HG02870 (cell line): ENCODE data around the gene RUNX3.

Experiments used
- ATAC-seq: cut with Tn5 transposase; IDR thresholded peaks from one replicate; pipeline ENCODE4 v1.9.1; 2021; ENCODE audit warnings: mild to moderate bottlenecking, moderate library complexity; ENCODE audit not compliant: unreplicated experiment

Gene RUNX3

DNA sequence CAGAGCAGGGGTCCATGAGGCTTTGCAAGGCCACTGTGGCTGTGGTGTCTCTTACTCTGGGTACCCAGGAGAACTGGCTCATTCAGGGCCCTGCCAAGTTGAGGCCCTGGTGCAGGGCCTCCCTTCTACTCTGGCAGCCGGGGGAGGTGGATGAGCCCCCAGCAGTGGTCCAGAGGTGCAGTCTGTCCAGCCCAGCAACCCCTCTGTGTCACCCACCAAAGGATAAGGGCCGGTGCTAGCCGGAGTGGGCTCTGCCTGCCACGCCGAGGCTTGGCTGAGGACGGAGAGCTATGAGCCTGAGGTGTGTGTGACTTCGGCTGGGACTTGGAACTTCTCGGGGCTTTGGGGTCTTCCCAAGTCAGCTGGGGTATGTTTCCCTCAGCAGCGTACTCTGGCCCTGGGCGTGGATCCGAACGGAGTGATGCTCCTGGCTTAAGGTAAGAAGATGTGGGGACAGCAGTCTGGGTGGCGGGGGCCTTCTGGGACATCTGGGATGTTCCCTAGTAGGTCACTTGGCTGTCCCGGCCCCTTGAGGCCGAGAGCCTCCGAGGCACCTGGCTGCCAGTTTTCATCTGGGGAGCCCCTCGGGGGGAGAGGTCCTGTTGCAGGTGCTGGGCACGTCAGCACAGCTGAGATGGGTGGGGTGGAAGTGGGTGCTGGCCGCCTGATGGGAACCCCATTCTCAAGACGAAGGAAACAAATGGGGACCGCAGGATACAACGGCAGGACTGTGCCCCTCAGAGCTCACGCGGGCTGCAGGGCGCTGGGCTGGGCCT lies 25.9 kb downstream of the RUNX3 start:
- no peak for ATAC-seq

DNA sequence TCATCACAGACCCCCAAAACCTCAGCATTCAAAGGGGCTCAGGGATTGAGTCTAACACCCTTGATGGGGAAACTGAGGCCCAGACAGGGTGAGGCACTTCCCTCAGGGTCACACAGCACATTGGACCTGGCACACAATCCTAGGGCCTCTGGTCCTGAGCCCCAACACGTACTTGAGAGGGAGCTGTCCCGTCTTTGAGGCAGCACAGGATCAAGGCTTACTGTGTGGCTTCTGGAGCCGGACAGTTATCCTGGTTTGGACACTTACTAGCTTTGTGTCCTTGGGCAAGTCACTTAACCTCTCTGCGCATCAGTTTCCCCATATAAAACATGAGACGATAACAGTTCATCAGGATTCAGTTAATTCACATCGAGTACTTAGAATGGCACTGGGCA lies 26.5 kb downstream of the RUNX3 start:
- ATAC-seq = no peak

DNA sequence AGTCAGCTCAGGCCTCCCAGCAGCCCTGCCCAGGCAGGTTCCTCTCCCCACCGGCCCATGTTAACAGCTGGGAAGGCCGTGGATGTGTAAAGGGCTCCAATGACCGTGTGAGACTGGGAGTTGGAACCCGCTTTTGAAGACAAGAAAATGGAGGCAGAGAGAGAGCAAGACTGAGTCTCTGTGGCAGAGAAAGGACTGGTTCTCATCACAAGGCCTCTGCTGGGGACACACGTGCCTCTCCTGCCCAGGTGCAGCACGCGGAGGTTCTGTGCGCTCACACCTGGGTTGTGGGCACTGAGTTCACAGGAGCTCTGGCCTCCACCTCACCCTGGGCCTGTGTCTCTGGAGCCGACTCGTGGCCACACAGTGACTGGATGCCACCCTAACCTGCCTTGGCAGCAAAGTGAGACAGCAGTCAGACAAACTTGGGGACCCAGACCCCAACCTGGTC lies 27.0 kb downstream of the RUNX3 start:
- no peak for ATAC-seq

DNA sequence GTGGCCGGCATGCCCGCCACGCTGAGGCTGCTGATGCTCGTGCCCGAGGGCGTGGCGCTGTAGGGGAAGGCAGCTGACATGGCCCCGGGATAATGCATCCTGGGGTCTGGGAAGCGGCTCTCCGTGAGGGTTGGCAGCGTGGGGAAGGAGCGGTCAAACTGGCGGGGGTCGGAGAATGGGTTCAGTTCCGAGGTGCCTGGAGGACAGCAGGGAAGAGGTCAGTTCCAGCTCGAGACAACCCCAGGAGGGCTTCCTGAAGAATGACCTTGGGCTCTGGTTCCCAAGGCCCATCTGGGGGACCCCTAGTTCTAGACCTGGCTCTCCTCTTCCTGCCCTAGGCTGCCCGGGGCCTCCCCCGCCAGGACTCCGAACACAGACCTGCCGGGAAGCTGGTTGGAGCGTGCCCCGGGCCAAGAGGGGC lies 27.6 kb downstream of the RUNX3 start:
- no peak for ATAC-seq

DNA sequence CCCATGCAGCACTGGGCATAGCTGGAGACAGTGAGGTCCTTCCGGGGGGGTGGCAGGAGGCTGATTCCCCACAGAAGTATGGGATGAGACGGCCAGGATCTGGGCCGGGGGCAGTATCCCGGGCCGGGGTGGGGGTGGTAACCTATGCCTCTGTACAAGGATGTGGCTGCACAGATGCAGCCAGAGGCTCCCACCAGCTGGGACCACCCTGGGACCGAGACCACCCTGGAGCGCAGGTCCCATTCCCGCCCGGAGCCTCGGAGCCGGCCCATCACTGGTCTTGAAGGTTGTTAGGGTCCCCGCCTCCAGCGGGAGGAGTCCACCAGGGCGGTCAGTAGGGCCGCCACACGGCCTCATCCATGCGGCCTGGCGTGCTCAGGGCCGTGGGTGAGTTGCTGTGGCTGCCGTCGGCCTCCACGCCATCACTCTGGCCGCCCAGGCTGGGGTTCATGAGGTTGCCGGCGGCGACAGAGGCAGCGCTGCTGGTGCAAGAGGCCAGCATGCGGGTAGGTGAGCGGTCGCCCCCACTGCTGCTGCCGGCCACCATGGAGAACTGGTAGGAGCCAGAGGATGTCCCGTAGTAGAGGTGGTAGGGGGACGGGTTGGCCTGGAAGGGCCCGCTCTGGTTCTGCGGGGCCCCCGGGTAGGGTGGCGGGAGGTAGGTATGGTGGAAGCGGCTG lies 28.1 kb downstream of the RUNX3 start:
- ATAC-seq = no peak

DNA sequence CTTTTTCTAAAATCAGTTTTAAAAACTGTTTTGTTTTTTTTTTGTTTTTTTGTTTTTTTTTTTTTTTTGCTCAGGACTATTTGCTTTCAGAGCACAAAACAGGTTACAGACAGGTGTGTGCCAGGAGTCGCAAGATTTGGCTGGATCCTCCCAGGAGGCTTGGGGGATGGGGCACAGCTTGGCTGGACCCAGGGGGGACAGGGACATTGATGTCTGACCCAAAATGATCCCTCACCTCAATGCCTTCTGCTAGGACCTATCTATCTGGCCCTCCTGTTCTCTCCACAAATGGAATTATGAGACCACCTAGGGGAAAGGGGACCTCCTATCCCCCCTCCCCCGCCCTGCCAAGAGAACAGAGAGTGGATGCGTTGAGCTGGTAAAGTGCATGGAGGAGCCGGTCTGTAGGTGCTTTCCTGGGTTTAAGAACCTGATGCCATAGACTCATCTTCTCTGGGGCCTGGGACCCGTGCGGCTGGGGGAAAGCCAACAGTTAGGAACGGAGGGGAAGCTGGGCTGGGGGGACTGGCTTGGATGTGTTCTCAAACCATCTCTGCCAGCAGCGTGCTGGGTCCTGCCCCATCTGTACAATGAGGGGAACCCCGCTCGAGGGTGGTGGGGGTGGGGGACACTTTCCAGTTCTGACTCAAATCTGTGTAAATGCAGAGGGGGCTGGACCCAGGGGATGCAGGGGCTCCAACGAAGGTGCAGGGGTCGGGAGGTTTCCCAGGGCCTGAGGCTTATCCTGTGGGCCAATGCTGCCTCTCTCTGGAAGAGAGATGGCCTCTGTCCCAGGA lies 28.9 kb downstream of the RUNX3 start:
- no peak for ATAC-seq

DNA sequence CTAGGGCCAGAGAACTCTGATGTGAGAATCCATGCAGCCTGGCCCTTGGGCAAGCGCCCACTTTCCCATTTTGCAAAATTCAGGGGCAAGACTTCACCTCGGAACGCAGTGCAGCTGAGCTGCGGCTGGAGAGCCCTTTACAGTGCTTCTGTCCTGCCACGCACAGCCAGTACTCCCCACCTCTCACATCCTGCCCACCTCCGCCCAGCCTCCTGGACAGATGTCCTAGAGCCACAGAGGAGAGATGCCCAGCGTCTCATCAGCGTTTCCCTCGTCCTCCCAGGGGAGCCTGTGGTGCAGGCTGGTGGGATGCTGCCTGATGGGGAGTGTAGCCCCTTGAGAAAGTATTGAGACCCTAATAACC lies 29.6 kb downstream of the RUNX3 start:
- no peak for ATAC-seq

DNA sequence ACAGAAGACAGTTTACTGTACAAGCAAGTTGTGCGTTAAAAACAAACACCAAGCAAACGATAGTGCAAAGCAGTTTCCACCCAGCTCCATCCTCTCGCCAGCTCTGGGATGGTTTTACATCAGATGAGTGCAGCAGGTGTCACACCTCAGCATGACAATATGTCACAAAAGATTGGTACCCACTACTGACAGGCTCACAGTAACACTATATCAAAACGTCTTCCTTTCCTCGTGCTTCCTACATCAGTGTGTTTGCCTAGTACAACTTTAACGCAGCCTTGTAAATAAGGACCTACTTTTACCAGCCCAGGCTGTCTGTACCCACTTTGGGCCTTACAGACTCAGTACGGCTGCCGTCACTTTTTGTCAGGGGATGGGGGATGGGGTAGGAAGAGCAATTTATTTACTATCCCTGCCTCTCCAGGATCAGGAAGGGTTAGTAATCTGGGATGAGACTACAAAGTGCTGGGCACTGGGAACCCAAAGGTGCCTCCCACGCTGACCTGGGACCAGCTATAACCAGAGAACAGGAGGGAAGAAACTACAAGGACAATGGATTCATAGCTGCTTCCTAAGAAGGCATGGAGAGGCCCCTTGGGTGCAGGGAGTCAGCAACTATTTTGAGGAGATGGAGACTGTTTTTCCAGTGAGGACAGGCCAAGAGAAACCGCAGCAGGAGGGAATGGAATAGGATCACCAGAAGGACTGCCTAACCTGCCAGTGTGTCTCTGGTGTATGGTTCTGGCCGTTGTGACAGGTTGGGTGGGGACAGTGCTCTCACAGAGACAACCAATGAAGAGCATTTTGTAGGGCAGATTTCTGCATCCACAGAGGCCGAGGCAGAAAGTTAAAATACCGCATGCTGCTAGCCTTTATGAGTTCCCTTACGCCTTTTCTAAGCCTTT lies 30.2 kb downstream of the RUNX3 start:
- no peak for ATAC-seq

DNA sequence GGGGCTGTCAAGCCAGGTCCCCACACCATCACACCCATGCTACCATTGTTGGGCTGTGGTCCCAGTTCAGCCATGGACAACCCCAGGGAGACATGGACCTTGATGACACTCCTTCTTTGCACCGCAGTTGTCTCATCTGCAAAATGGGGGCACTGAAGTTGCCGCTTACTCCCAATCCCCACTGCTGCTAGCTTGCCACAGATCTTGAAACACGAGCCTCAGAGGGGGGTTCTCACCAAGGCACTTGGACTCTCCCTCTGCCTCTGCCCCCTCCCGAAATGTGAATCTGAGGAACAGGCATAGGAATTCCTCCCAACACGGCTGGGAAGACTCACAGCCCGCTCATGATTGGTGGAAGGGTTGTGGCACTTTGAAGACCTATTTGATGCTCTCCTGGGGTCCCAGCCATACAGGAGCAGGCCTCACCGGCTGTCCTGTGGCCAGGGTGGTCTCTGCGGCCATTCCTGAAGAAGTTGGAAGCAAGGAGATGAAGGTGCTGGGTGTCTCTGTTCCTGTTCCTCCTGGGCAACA lies 31.1 kb downstream of the RUNX3 start:
- no peak for ATAC-seq

DNA sequence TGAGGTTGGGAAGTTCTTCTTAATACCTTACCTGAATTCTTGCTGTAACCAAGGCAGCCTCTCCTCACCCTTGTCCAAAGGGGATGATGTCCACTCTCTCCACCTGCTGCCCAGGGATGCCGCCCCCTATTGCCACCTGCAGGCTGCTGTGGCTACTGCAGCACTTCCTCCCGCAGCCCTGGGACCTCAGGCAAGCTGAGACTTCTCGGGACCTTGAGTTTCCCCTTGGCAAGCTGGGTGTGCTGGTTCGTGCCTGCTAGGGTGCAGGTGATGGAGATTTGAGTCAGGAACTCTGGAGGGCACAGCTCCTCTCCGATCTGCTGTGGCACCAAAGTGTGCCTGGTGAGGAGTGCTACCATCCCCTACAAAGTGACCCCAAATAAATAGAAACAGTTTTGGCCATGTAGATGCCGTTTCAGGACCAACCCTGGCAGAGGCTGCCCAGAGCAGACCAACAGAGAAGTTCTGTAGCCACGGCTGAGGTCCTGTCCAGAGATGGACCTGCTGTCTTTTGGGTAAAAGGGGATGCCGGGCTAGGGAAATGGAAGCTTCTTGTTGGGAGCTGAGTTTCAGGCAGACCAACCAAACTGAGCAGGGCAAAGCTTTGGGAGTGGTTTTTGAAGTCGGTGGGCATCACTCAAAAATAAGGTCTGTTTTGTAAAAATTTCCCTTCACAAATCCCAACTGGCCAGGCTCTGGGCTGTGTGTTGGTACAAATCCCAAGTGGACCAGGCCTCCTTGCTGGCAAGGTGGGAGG lies 31.7 kb downstream of the RUNX3 start:
- no peak for ATAC-seq

DNA sequence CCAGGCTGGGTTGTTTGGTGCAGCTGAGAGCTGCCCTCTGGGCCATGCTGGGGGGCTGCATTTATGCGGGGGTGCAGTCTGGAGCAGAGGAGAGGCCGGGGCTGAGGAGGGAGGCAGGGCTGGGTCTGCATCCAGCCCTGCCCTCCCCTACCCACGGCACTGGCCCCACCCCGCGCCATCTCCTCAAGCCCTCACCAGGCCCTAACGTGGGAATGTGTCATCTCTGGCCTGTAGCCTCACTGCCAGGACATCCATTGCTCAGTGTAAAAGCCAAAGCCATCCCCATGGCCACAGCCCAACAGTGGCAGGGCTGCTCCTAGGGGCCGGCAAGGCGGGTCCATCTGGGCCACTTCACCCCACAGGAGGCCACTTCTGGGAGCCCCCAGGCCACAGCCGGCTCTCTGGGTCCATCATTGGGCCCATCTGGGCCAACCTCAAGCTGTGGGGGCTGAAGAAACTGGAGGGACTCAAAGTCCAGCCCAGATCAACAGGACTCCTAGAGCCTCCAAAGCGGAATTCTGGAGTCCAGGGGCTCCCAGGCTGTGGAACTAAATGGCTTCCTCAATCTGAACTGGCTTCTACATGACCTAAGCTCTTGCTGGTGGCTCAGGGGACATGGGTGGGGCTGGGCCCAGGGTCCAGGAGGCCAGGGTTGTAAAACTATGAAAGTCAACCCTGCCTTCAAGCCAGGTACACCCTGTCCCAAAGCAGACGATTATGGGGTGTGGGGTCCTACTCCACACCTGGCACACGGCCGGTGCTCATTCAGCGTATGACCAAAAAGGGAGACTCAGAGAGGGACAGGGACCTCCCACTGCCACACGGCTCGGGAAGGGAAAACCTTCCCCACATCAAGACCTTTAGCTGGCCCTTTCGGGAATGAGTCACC lies 32.6 kb downstream of the RUNX3 start:
- ATAC-seq = no peak

DNA sequence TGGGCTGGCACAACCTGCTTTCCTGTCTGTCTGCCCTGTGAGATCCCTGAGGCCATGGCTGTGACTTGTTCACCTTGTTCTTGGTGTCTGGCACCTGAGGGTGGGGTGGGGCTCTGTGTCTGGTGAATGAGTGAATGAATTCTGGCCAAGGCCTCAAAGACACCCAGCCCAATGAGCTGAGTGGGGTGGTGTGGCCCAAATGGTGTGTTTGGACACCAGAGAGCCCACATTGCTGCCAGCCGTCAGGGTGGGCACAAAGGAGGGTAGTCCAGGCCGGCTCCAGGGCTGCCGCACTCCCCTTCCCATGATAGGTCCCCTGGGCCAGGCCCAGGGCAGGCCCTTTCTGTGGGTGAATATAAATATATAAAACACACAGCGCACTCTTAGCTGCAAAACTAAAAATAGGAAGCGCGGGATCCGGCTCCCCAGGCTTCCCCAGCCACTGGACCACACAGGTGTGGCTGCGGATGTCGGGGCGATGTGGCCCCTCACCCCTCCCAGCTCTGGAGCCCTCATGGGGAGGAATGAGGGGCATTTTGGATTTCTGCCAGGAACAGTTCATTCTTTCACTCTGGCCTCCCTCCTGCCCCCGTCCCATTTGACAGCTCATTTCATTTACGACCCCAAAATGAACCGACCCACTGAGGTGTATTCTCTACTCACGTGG lies 33.3 kb downstream of the RUNX3 start:
- ATAC-seq = no peak

DNA sequence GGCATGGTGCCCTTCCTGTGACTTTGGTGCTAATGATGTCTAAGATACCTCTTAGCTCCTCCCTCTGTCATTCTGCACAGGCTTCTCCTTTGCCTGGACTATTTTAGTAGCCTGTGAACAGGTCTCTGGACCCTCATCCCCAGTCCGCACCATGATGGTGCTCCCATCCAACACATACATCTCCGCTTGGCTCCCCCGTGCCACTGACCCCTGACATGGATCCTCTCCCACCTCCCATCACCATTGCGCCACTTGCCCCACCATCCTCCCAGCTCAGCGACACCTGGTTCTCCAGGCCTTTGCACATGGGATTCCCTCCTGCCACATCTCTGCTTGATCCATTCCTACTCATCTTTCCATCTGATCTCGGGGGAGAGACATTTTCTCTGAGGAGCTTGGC lies 33.9 kb downstream of the RUNX3 start:
- no peak for ATAC-seq

DNA sequence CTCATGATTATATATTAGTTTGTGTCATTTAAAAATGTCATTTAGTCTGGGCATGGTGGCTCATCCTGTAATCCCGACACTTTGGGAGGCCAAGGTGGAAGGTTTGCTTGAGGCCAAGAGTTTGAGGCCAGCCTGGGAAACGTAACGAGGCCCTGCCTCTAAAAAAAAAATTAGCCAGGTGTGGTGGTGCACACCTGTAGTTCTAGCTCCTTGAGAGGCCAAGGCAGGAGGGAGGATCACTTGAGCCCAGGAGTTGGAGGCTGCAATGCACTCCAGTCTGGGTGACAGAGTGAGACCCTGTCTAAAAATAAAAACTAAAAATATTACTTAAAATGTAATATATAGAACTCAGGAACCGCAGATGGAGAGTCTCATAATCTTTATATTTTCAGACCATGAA lies 34.6 kb downstream of the RUNX3 start:
- no peak for ATAC-seq

DNA sequence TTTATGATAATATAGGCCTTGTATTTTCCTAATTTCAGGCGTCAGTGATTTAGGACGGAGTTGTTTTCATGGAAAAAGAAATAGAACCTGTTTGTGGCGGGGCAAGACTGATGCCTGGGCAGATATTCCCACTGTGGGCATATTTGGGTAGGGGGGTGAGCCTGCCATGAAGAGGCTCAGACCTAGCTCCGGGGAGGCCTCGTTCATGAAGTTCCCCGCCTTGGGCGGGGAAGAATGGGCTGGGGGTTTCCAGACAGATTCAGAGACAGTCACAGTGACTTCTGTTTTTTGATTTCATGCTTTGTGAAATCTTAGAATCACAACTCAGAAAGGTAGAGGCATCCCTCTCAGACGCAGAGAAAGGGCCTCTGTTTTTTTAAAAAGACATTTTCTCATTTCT lies 36.1 kb downstream of the RUNX3 start:
- no peak for ATAC-seq

DNA sequence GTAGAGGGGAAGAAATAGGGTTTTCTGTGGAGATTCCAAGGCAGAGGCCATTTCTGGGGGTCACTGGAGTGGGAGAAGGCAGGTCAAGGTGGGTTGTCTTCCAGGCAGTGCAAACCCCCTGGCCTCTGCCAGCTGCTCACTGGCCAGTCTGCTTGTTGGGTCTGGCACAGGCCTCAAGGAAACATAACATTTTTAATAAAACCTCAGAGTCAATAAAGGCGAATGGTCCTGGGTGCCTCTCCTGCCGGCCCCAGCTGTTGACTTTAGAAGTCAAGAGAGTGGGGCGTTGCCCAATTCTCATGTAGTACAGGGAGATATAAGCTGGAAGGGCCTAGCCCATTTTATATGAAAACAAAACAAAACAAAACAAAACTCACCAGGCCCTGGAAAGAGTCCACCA lies 36.6 kb downstream of the RUNX3 start:
- ATAC-seq = no peak

DNA sequence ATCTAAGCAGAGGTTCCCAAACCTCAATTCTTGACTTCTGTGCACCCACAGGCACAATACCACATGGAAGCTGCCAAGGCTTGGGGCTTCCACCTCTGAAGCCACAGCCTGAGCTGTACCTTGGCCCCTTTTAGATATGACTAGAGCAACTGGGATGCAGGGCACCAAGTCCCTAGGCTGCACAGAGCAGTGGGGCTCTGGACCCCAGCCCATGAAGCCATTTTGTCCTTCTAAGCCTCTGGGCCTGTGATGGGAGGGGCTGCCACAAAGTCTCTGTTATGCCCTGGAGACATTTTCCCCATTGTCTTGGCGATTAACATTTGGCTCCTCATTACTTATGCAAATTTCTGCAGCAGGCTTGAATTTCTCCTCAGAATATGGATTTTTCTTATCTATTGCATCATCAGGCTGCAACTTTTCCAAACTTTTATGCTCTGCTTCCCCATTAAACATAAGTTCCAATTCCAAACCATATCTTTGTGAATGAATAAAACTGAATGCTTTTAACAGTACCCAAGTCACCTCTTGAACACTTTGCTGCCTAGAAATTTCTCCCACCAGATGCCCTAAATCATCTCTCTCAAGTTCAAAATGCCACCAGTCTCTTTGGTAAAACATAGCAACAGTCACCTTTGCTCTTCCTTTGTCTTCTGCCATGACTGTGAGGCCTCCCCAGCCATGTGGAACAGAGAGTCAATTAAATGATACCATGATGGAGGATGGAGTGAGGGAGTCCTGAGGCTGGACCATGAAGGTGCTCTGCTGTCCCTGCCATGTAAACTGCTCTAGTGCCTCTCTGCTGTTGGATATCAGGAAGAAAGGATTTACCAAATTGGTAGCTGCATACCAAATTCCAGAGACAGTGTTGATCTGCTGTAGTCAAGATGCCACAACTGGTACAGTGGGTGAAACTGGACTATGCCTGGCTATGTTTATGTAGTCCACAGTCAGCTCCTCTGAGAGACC lies 37.6 kb downstream of the RUNX3 start:
- ATAC-seq = no peak
